HG03064 (cell line): ENCODE data around the gene SLC9C2.
"Not testable (repeated sequence)": the region's sequence is repeated elsewhere in the genome, so short reads cannot be mapped to it uniquely, and the experiment has no call there.

Experiments
- ATAC-seq: cut with Tn5 transposase; IDR thresholded peaks from one replicate; pipeline ENCODE4 v1.9.1; 2021; ENCODE audit warnings: low read depth; ENCODE audit not compliant: unreplicated experiment

SLC9C2 gene

DNA sequence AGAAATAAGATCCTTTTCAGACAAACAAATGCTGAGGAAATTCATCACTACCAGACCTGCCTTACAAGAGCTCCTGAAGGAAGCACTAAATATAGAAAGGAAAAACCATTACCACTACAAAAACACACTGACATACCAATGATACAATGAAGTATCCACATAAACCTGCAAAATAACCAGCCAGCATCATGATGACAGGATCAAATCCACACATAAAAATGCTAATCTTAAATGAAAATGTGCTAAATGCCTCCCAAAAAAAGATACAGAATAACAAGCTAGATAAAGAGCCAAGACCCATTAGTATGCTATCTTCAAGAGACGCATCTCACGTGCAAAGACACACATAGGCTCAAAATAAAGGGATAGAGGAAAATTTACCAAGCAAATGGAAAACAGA lies 140.2 kb downstream of the SLC9C2 start:
- not testable (repeated sequence) for ATAC-seq

DNA sequence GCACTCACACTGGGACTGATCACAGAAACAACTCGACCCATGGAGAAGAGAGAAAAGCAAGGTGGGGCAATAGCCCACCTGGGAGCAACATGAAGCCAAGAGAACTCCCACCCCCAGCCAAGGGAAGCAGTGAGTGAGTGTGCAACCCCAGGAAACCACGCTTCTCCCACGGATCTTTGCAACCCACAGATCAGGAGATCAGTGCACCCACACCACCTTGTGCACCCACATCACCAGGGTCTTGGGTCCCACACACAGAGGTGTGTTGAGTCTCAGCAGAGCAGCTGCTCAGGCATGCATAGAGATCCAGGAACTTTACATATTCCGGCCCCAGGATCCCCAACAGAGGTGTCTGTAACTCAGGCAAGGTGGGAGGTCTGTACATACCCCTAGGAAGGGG lies 143.0 kb downstream of the SLC9C2 start:
- no peak for ATAC-seq

DNA sequence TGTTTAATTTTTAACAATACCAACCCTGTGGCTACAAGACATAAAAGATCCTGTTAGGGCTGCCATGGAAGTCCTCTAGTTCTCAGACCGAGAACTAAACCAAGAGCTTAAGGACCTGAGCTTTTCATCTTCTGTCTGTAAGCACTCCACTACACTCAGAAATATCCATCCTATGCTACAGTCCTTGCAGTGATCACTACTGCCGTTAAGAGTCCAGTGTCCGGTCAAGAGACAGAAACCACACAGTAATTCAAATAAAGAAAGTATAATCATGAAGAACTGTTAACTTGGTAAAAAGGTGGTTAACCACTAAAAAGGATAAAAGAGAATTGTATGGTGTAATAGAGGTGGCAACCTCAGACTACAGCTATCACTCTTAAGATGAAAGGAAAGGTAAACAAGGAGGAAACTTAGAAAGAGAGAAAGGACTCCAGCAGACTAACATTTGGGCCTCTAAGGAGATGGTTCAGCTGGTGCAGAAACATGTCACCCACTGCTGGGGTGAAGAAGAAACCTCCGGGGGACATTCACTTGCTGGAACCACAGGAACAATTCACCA lies 147.8 kb downstream of the SLC9C2 start:
- no peak for ATAC-seq

DNA sequence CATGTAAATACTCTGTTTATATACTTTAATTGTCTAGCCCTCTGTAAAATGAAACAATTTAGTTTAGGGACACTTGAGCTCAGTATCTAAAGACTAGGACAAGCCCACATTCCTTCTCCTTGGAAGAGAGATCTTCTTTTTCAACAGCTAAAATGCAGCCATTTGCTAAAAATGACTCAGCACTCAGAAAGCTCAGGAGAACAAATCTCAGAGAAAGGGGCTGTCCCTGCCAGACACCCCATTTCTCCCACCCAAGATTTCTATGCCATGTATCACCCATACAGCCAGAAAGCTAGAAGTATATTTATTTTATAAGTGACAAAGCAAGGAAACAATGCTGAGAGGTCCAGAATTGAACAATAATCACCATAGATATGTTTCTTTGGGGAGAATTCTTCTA lies 148.9 kb downstream of the SLC9C2 start:
- no peak for ATAC-seq

DNA sequence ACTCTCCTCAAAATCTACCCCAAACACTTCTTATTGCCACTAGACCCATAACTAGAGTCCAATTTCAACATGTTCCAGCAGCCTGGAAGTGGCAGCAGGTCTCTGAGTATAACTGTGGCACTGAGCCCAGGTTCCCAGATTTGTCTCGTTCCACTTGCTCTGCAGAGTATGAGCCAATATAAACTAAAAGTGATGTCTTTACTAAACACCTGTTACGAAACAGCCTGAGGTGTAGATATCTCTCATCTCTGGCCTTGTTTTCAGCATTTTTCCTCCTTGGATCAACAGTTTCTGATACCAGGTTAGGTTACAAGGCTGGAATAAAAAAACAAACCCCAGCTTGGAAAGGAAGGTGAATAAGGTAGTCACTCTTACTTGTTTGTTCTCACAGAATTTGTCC lies 150.9 kb downstream of the SLC9C2 start:
- no peak for ATAC-seq
